ENCODE measurements around the gene PLEKHA8. TPM values are rescaled to one million over a fixed set of nuclear protein-coding genes. Genes with fewer than 3 reads are reported as not detected.

Gene PLEKHA8, protein sequence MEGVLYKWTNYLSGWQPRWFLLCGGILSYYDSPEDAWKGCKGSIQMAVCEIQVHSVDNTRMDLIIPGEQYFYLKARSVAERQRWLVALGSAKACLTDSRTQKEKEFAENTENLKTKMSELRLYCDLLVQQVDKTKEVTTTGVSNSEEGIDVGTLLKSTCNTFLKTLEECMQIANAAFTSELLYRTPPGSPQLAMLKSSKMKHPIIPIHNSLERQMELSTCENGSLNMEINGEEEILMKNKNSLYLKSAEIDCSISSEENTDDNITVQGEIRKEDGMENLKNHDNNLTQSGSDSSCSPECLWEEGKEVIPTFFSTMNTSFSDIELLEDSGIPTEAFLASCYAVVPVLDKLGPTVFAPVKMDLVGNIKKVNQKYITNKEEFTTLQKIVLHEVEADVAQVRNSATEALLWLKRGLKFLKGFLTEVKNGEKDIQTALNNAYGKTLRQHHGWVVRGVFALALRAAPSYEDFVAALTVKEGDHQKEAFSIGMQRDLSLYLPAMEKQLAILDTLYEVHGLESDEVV
- 15.7 TPM for total RNA-seq

DNA sequence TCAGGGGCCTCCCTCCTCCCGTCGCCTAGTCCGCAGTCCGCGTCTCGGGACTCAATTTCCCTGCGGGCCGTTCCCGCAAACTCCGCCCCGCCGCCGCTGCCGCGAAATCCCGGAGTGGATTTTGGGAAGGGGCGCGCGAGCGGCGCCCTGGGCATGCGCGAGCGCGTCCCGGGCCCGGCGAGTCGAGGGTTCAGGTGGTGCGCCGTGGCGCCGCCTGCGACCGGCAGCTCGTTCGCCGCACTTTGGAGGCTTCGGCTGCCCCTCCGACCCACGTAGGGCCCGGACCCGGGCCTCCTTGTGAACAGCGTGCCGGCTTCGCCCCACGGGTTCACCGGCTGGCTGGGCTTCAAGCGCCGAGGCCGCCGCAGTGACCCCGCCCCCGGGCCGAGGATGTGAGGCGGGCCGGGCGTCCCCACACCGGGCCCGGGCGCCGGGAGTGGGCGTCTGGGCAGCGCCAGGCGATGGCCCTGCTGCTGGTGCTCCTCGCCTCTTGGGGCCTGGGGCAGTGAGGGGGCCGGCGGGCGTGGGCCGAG is at the start of gene PLEKHA8:
TSS of gene PLEKHA8 (plus strand) at position 197 of the 533 bp plus-strand sequence. CDS start 351 bp downstream, outside the sequence.

GRCh38 chr7:29989257-29989995 is 38.8 kb upstream of the PLEKHA8 start, which contains the start of gene SCRN1:
Gene SCRN1 (minus strand): TSS chr7:29989801. CDS start chr7:29969067, 20,734 bp downstream.

GRCh38 chr7:30026229-30027064 is 1.8 kb upstream of the PLEKHA8 start, which contains the start of gene FKBP14:
Gene FKBP14 (minus strand): TSS chr7:30026702. CDS start chr7:30026508, 194 bp downstream.

DNA sequence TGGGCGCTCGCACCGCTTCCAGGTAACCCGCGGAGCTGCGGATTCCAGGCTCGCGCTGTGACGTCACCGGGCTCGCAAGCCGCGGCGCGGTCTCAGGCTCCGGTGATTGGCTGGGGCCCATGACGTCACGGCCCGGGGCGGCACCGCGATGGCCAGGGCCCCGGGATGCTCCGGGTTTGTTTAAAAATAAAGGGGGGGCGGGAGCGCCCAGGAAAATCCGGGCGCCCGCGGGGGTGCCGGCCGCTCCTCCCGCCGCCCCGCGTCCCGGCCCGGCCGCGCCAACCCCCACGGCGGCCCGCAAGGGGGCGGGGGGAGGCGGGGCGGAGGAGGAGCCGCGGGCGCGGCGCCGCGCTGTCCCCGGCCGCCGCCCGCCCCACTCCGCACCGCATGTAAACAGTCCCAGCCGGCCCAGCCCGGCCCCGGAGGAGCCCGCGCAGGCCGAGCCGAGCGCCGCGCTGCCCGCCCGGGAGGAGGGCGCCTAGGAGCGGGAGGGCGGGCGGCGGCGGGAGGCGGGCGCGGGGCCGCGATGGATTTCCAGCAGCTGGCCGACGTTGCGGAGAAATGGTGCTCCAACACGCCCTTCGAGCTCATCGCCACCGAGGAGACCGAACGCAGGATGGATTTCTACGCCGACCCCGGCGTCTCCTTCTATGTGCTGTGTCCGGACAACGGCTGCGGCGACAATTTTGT is 106.5 kb downstream of the PLEKHA8 start, which contains the start of gene MTURN:
TSS of gene MTURN (plus strand) at position 376 of the 690 bp plus-strand sequence. CDS start at position 527, 151 bp downstream.

Small RNA genes within 50 kb of the gene (small RNA-seq; reads per million reads assigned to genes)
- gene RPS27P16 (ENCODE audit: low replicate concordance), result not detected

Other genes starting within 250 kb of the PLEKHA8 start
- gene WIPF3, start 221.9 kb upstream of the PLEKHA8 start, total RNA-seq, result 1.5 TPM
- 39.9 TPM for gene SCRN1, start 38.6 kb upstream of the PLEKHA8 start, total RNA-seq
- gene FKBP14, start 1.7 kb upstream of the PLEKHA8 start, total RNA-seq, result 12.8 TPM
- 78.1 TPM for gene MTURN, start 106.6 kb downstream of the PLEKHA8 start, total RNA-seq

All from metanephros (tissue), 2 donors.